Neural cell (in vitro differentiated cells): ENCODE measurements around the gene GRAMD2A. TPM values are rescaled to one million over a fixed set of nuclear protein-coding genes. Genes with fewer than 3 reads are reported as not detected.

Source experiments
- H2AFZ ChIP-seq: fragments of 200-600, 300-800 bp; sonication (generic), shearing (Covaris generic); 2 replicates; pipeline ENCODE4 v1.6.0; 2014; ENCODE audit warnings: low read depth, mild to moderate bottlenecking, antibody characterized with exemption, low read length, moderate library complexity
- H3F3A ChIP-seq: fragments of 200-600 bp; shearing (Covaris generic); 2 replicates; pipeline ENCODE4 v1.6.1; 2016; ENCODE audit warnings: mild to moderate bottlenecking, moderate library complexity, mixed read lengths, antibody characterized with exemption, low read length; ENCODE audit not compliant: insufficient read depth, poor library complexity, severe bottlenecking
- H3K27ac ChIP-seq: fragments of 200-600, 300-800 bp; sonication (generic), shearing (Covaris generic); 2 replicates; pipeline ENCODE4 v1.5.1; 2014; ENCODE audit warnings: mild to moderate bottlenecking, low read length, moderate library complexity
- H3K27me3 ChIP-seq: fragments of 300-800, 200-600 bp; sonication (generic), shearing (Covaris generic); 2 replicates; pipeline ENCODE4 v1.6.0; 2014; ENCODE audit warnings: mild to moderate bottlenecking, low read depth, low read length, moderate library complexity; ENCODE audit not compliant: insufficient read depth
- H3K36me3 ChIP-seq: fragments of 300-800, 200-600 bp; sonication (generic), shearing (Covaris generic); 2 replicates; pipeline ENCODE4 v1.5.1; 2014; ENCODE audit warnings: mild to moderate bottlenecking, antibody characterized with exemption, low read length, moderate library complexity; ENCODE audit not compliant: insufficient read depth
- H3K4me2 ChIP-seq: fragments of 300-800, 200-600 bp; sonication (generic), shearing (Covaris generic); 2 replicates; pipeline ENCODE4 v1.6.0; 2014; ENCODE audit warnings: mild to moderate bottlenecking, low read length
- H3K4me3 ChIP-seq: fragments of 300-800, 200-600 bp; sonication (generic), shearing (Covaris generic); 2 replicates; pipeline ENCODE4 v1.5.1; 2014; ENCODE audit warnings: mild to moderate bottlenecking, low read length, moderate library complexity
- H3K79me2 ChIP-seq: fragments of 200-600 bp; shearing (Covaris generic); replicated peaks from 2 replicates; pipeline ENCODE4 v1.6.0; 2014; ENCODE audit warnings: mild to moderate bottlenecking, low read length, moderate library complexity; ENCODE audit not compliant: insufficient read depth
- H3K9ac ChIP-seq: fragments of 300-800, 200-600 bp; sonication (generic), shearing (Covaris generic); 2 replicates; pipeline ENCODE4 v1.6.1; 2016; ENCODE audit warnings: mild to moderate bottlenecking, low read length, mixed read lengths
- H3K9me2 ChIP-seq: fragments of 200-600 bp; shearing (Covaris generic); 2 replicates; pipeline ENCODE4 v1.6.1; 2016; ENCODE audit warnings: mild to moderate bottlenecking, low read length, mixed read lengths; ENCODE audit not compliant: insufficient read depth
- H3K9me3 ChIP-seq: fragments of 200-600, 300-800 bp; sonication (generic), shearing (Covaris generic); 2 replicates; pipeline ENCODE4 v1.6.1; 2016; ENCODE audit warnings: mild to moderate bottlenecking, mixed run types, low read length, moderate library complexity, mixed read lengths
- H4K20me1 ChIP-seq: fragments of 200-600 bp; shearing (Covaris generic); 2 replicates; pipeline ENCODE4 v1.6.1; 2016; ENCODE audit warnings: mild to moderate bottlenecking, mixed run types; ENCODE audit not compliant: insufficient read depth
- CTCF ChIP-seq: fragments of 450-650 bp; IDR thresholded peaks from 2 replicates; pipeline ENCODE4 v1.5.1; 2014; ENCODE audit warnings: antibody characterized with exemption, mild to moderate bottlenecking, moderate library complexity; ENCODE audit not compliant: poor library complexity, severe bottlenecking
- EP300 ChIP-seq: fragments of 450-650 bp; conservative IDR thresholded peaks from 2 replicates; pipeline ENCODE4 v1.6.1; 2014; ENCODE audit warnings: antibody characterized with exemption, mild to moderate bottlenecking, moderate library complexity; ENCODE audit not compliant: poor library complexity, severe bottlenecking
- EZH2 ChIP-seq: fragments of 200-600, 300-800 bp; shearing (Covaris generic), sonication (generic); IDR thresholded peaks from 2 replicates; pipeline ENCODE4 v1.6.1; 2014; ENCODE audit warnings: antibody characterized with exemption, low read length, borderline replicate concordance, mild to moderate bottlenecking; ENCODE audit not compliant: insufficient read depth, poor library complexity, severe bottlenecking
- MXI1 ChIP-seq: fragments of 450-650 bp; conservative IDR thresholded peaks from 2 replicates; pipeline ENCODE4 v1.6.1; 2014; ENCODE audit warnings: antibody characterized with exemption, mild to moderate bottlenecking; ENCODE audit not compliant: poor library complexity, severe bottlenecking
- POLR2AphosphoS5 ChIP-seq: IDR thresholded peaks from 2 replicates; pipeline ENCODE4 v1.6.1; 2012
- RAD21 ChIP-seq: fragments of 450-650 bp; conservative IDR thresholded peaks from 2 replicates; pipeline ENCODE4 v1.6.1; 2014; ENCODE audit warnings: antibody characterized with exemption, mild to moderate bottlenecking, moderate library complexity
- REST ChIP-seq: IDR thresholded peaks from 2 replicates; pipeline ENCODE4 v1.6.1; 2012; ENCODE audit warnings: borderline replicate concordance
- SMC3 ChIP-seq: fragments of 450-650 bp; conservative IDR thresholded peaks from 2 replicates; pipeline ENCODE4 v1.6.1; 2014; ENCODE audit warnings: antibody characterized with exemption, mild to moderate bottlenecking, moderate library complexity; ENCODE audit not compliant: poor library complexity
- TAF1 ChIP-seq: IDR thresholded peaks from 2 replicates; pipeline ENCODE4 v1.6.1; 2012; ENCODE audit warnings: low read depth
- polyA plus RNA-seq: library from polyadenylated mRNA; depleted of rRNA; stranded (reverse); fragments of >200 nt; gene quantifications from 2 replicates; pipeline ENCODE4 v1.2.3, GENCODE V29; 2014

The GRAMD2A gene
- polyA plus RNA-seq, 1 donor from 2014 or later: 1.9 TPM

- Histone ChIP-seq H3K27ac (no peak overlapping the region), H3K79me2 (no peaks in the 10 kb centered on the region), H3F3A (no peaks in the 10 kb centered on the region), H2AFZ (no peak overlapping the region), H3K36me3 (no peaks in the 10 kb centered on the region), H3K9ac (no peak overlapping the region), H3K4me2 (no peak overlapping the region), H3K9me3 (no peaks in the 10 kb centered on the region), H4K20me1 (no peaks in the 10 kb centered on the region), H3K4me3 (no peak overlapping the region), H3K27me3 (no peaks in the 10 kb centered on the region), H3K9me2 (no peaks in the 10 kb centered on the region)
- TF ChIP-seq REST (no peak), SMC3 (no peak), EZH2 (no peak), RAD21 (no peak), CTCF (no peak), TAF1 (no peak), MXI1 (no peak), EP300 (no peak), POLR2AphosphoS5 (no peak)
These were observed 64.4 kb downstream of the GRAMD2A start for GRCh38 chr15:72133211-72133610.

GRCh38 chr15:72131922-72132321 is 65.7 kb downstream of the GRAMD2A start:
- Histone ChIP-seq H3F3A (no peaks in the 10 kb centered on the region), H3K79me2 (no peaks in the 10 kb centered on the region), H3K4me2 (no peak overlapping the region), H4K20me1 (no peaks in the 10 kb centered on the region), H3K9me3 (no peaks in the 10 kb centered on the region), H3K9ac (no peak overlapping the region), H3K4me3 (no peak overlapping the region), H3K9me2 (no peaks in the 10 kb centered on the region), H3K36me3 (no peaks in the 10 kb centered on the region), H3K27ac (no peak overlapping the region), H2AFZ (no peak overlapping the region), H3K27me3 (no peaks in the 10 kb centered on the region)
- no peak for TF ChIP-seq TAF1
- no peak for TF ChIP-seq MXI1
- no peak for TF ChIP-seq EZH2
- TF ChIP-seq RAD21: no peak
- no peak for TF ChIP-seq SMC3
- TF ChIP-seq POLR2AphosphoS5: no peak
- TF ChIP-seq REST: no peak
- TF ChIP-seq CTCF: no peak
- TF ChIP-seq EP300: no peak
